Measurements from ENCODE around the gene GLRX3. TPM values are rescaled to one million over a fixed set of nuclear protein-coding genes. Genes with fewer than 3 reads are reported as not detected.

GLRX3 gene
- polyA plus RNA-seq, 1 donor, result 66.0 TPM

GRCh38 chr10:130185591-130185990, 49.4 kb downstream of the GLRX3 start:
- WGBS (ENCODE audit: insufficient coverage, low lambda C conversion rate), result 60% methylated on average over 1 of the region's 11 CpGs
- Histone ChIP-seq H3K27me3 (ENCODE audit: control insufficient read depth, insufficient read depth, low read length) (no peaks in the 10 kb centered on the region), H3K9me3 (ENCODE audit: control insufficient read depth, low read depth, low read length) (peaks cover 5% of the 10 kb centered on the region), H3K36me3 (ENCODE audit: control insufficient read depth, insufficient read depth, low read length) (peaks cover 56% of the 10 kb centered on the region), H3K4me1 (ENCODE audit: control insufficient read depth, insufficient read depth, low read length) (no peaks in the 10 kb centered on the region), H3K4me3 (ENCODE audit: low read length) (no peak overlapping the region), H3K27ac (ENCODE audit: low read length) (no peak overlapping the region)
- no peak for DNase-seq

- no peak for DNase-seq
- Histone ChIP-seq H3K27ac (ENCODE audit: low read length) (no peak overlapping the region), H3K9me3 (ENCODE audit: control insufficient read depth, low read depth, low read length) (peaks cover 5% of the 10 kb centered on the region), H3K4me1 (ENCODE audit: control insufficient read depth, insufficient read depth, low read length) (no peaks in the 10 kb centered on the region), H3K4me3 (ENCODE audit: low read length) (no peak overlapping the region), H3K27me3 (ENCODE audit: control insufficient read depth, insufficient read depth, low read length) (peaks cover 5% of the 10 kb centered on the region), H3K36me3 (ENCODE audit: control insufficient read depth, insufficient read depth, low read length) (peaks cover 32% of the 10 kb centered on the region)
- no CpG with 5 or more reads among the region's 28 CpGs for WGBS (ENCODE audit: insufficient coverage, low lambda C conversion rate)
These were observed 52.3 kb downstream of the GLRX3 start for GRCh38 chr10:130188195-130189175.

- Histone ChIP-seq H3K9me3 (ENCODE audit: control insufficient read depth, low read depth, low read length) (peaks cover 5% of the 10 kb centered on the region), H3K4me1 (ENCODE audit: control insufficient read depth, insufficient read depth, low read length) (no peaks in the 10 kb centered on the region), H3K27me3 (ENCODE audit: control insufficient read depth, insufficient read depth, low read length) (peaks cover 5% of the 10 kb centered on the region), H3K4me3 (ENCODE audit: low read length) (no peak overlapping the region), H3K36me3 (ENCODE audit: control insufficient read depth, insufficient read depth, low read length) (peaks cover 21% of the 10 kb centered on the region), H3K27ac (ENCODE audit: low read length) (no peak overlapping the region)
- DNase-seq, result no peak
- WGBS (ENCODE audit: insufficient coverage, low lambda C conversion rate), result no CpG with 5 or more reads among the region's 25 CpGs
These were observed 53.4 kb downstream of the GLRX3 start for GRCh38 chr10:130189608-130190054.

DNA sequence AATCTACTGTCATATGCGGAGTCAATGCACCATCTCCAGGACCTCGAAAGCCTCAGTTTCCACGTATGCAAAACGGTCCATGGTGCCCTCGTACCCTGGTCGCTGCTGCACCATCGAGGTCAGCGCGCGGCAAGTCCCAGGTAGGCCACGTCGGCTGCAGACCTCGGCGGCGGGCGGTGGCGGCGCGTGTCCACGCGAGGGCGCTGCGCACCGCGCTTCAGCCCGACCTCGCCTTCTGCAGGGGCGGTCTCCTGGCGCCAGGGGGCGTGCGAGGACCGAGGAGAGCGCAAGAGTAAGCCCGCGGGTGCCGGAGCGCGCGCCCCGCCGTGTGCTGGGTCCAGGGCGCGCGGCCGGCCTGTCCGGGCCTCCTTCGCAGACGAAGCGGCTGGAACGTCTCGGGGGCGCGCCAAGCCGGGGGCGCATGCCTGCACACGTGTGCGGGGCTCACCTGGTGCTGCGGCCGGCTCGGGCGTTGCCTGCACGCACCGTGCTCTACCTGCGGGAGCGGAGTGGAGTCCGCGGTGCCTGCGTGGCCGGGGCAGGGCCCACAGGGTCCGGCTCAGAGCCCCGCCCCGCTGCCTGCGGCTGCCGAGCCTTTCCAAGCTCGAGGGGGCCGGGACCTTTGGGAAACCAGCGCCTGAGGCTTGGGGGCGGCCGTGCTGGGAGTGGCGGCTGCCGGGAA, 54.0 kb downstream of the GLRX3 start:
- Histone ChIP-seq H3K36me3 (ENCODE audit: control insufficient read depth, insufficient read depth, low read length) (peaks cover 15% of the 10 kb centered on the region), H3K27me3 (ENCODE audit: control insufficient read depth, insufficient read depth, low read length) (peaks cover 5% of the 10 kb centered on the region), H3K9me3 (ENCODE audit: control insufficient read depth, low read depth, low read length) (peaks cover 5% of the 10 kb centered on the region), H3K4me3 (ENCODE audit: low read length) (peak overlapping the region; percentile 39), H3K27ac (ENCODE audit: low read length) (no peak overlapping the region), H3K4me1 (ENCODE audit: control insufficient read depth, insufficient read depth, low read length) (no peaks in the 10 kb centered on the region)
- WGBS (ENCODE audit: insufficient coverage, low lambda C conversion rate), result no CpG with 5 or more reads among the region's 81 CpGs
- DNase-seq, result peak; percentile 86 to 91

DNA sequence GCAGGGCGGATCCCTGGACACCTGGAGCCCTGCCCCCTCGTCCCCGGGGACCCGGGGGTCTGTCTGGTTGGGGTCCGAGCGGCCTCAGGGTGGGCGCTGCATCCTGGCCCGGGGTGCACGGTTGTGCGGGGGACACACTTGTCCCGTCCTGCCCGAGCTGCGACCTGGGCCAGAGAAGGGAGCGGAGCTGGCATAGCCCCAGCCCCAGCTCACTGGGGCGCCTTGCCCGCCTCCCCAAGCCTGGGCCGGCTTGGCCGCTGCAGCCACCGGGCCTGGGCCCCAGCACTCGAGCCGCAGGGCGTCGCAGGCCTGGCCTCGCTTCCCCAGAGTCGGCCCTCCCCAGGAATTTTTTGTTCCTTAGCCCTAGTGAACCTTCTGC, 54.5 kb downstream of the GLRX3 start:
- peaks cover 5% of the 10 kb centered on the region for H3K9me3 ChIP-seq (ENCODE audit: control insufficient read depth, low read depth, low read length)
- no peak overlapping the region for H3K27ac ChIP-seq (ENCODE audit: low read length)
- no peaks in the 10 kb centered on the region for H3K4me1 ChIP-seq (ENCODE audit: control insufficient read depth, insufficient read depth, low read length)
- no CpG with 5 or more reads among the region's 25 CpGs for WGBS (ENCODE audit: insufficient coverage, low lambda C conversion rate)
- peak overlapping the region; percentile 39 for H3K4me3 ChIP-seq (ENCODE audit: low read length)
- no peak for DNase-seq
- H3K27me3 ChIP-seq (ENCODE audit: control insufficient read depth, insufficient read depth, low read length), result peaks cover 5% of the 10 kb centered on the region
- peaks cover 10% of the 10 kb centered on the region for H3K36me3 ChIP-seq (ENCODE audit: control insufficient read depth, insufficient read depth, low read length)

DNA sequence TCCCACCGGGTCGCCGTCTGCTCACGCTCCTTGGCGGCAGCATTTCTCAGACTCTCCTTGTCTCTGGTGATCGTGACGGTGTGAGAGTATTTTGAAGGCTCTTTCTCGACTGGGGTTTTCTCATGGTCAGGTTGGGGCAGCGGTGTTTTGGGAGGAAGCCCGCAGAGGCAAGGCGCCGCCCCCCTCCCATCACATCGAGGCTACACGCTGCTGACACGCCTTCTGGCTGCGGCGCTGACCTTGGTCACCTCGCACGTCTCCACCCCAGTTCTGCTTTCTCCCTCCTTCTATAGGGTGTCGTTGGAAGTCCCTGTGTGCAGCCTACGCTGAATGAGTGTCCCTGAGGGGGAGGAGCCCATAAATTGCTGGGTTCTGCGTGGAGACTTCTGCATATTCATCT, 55.2 kb downstream of the GLRX3 start:
- Histone ChIP-seq H3K27ac (ENCODE audit: low read length) (no peak overlapping the region), H3K36me3 (ENCODE audit: control insufficient read depth, insufficient read depth, low read length) (peaks cover 6% of the 10 kb centered on the region), H3K4me3 (ENCODE audit: low read length) (no peak overlapping the region), H3K27me3 (ENCODE audit: control insufficient read depth, insufficient read depth, low read length) (peaks cover 5% of the 10 kb centered on the region), H3K9me3 (ENCODE audit: control insufficient read depth, low read depth, low read length) (peaks cover 5% of the 10 kb centered on the region), H3K4me1 (ENCODE audit: control insufficient read depth, insufficient read depth, low read length) (no peaks in the 10 kb centered on the region)
- WGBS (ENCODE audit: insufficient coverage, low lambda C conversion rate), result 60% methylated on average over 1 of the region's 22 CpGs
- no peak for DNase-seq

DNA sequence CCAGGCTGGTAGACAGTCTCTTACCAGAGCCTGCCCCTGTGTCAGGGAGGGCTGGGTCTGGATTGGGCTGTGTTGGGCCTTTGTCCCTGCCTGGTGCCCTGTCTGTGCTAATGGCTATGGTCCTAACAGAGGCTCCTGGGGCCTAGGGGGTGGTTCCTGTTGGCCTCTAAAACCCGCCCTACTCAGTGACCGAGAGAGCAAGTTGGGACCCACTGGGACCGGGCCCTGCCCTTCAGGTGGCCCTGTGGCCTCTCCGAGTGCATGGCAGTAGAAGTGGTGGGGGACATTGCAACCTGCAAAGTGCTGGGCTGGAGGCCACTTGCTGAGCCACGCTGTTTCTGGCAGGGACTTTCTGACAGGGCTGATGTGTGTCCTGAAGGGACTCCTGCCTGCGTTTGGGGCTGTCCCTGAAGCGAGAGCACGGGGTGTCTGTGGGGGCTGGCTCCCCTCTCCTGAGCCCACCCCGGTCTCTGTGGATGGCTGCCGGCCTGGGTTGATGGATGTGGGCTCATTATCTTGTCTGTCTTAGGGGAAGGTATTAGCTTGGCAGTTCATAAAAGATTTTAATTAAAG, 56.2 kb downstream of the GLRX3 start:
- Histone ChIP-seq H3K36me3 (ENCODE audit: control insufficient read depth, insufficient read depth, low read length) (no peaks in the 10 kb centered on the region), H3K27ac (ENCODE audit: low read length) (no peak overlapping the region), H3K9me3 (ENCODE audit: control insufficient read depth, low read depth, low read length) (peaks cover 5% of the 10 kb centered on the region), H3K4me1 (ENCODE audit: control insufficient read depth, insufficient read depth, low read length) (no peaks in the 10 kb centered on the region), H3K27me3 (ENCODE audit: control insufficient read depth, insufficient read depth, low read length) (peaks cover 5% of the 10 kb centered on the region), H3K4me3 (ENCODE audit: low read length) (no peak overlapping the region)
- no CpG with 5 or more reads among the region's 10 CpGs for WGBS (ENCODE audit: insufficient coverage, low lambda C conversion rate)
- no peak for DNase-seq

DNA sequence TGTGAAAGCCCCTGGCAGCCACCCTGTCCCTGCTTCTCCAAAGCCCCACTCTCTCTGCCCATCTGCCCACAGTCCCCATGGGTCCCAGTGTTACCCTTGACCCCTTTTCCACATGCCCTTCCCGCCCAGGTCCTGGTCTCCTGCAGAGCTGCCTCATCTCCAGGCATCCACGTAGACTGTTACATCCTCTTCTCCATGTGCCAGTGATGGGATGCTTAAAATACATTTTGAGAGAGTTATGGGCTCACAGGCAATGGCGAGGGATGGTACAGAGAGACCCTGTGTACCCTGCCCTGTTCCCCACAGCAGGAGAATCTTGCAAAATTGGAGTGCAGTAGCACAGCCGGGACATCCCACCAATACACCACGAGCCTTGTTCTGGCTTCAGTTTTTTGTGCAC, 56.8 kb downstream of the GLRX3 start:
- DNase-seq, result no peak
- WGBS (ENCODE audit: insufficient coverage, low lambda C conversion rate), result no CpG with 5 or more reads among the region's 5 CpGs
- H3K4me3 ChIP-seq (ENCODE audit: low read length), result no peak overlapping the region
- H3K27me3 ChIP-seq (ENCODE audit: control insufficient read depth, insufficient read depth, low read length), result peaks cover 5% of the 10 kb centered on the region
- no peak overlapping the region for H3K27ac ChIP-seq (ENCODE audit: low read length)
- no peaks in the 10 kb centered on the region for H3K36me3 ChIP-seq (ENCODE audit: control insufficient read depth, insufficient read depth, low read length)
- no peaks in the 10 kb centered on the region for H3K4me1 ChIP-seq (ENCODE audit: control insufficient read depth, insufficient read depth, low read length)
- peaks cover 5% of the 10 kb centered on the region for H3K9me3 ChIP-seq (ENCODE audit: control insufficient read depth, low read depth, low read length)

GRCh38 chr10:130193493-130194193, 57.5 kb downstream of the GLRX3 start:
- no peak for DNase-seq
- peaks cover 5% of the 10 kb centered on the region for H3K27me3 ChIP-seq (ENCODE audit: control insufficient read depth, insufficient read depth, low read length)
- WGBS (ENCODE audit: insufficient coverage, low lambda C conversion rate), result no CpG with 5 or more reads among the region's 16 CpGs
- no peaks in the 10 kb centered on the region for H3K36me3 ChIP-seq (ENCODE audit: control insufficient read depth, insufficient read depth, low read length)
- H3K4me3 ChIP-seq (ENCODE audit: low read length), result no peak overlapping the region
- H3K4me1 ChIP-seq (ENCODE audit: control insufficient read depth, insufficient read depth, low read length), result no peaks in the 10 kb centered on the region
- peaks cover 5% of the 10 kb centered on the region for H3K9me3 ChIP-seq (ENCODE audit: control insufficient read depth, low read depth, low read length)
- H3K27ac ChIP-seq (ENCODE audit: low read length), result no peak overlapping the region
